ENCODE measurements around the gene MAPKAP1. TPM values are rescaled to one million over a fixed set of nuclear protein-coding genes. Genes with fewer than 3 reads are reported as not detected.

Gene MAPKAP1
- total RNA-seq, 1 donor from 2014 or later, result 56.6 TPM

DNA sequence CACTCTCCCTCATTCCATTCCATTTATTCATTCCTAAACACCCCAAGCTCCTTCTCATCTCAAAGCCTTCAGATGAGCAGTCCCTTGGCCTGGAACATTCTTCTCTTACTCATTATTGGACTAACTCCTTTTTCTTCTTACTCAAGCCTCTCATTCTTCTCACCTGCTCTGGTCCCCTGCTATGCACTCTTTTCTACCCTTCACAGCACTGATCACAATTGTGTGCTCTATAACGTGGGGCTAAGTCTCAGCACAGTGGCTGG lies 212.4 kb downstream of the MAPKAP1 start:
- Histone ChIP-seq H3K4me3 (no peak overlapping the region), H3K79me2 (ENCODE audit: low read depth) (no peaks in the 10 kb centered on the region), H3K4me2 (no peak overlapping the region), H4K20me1 (ENCODE audit: low read depth) (no peaks in the 10 kb centered on the region), H2AFZ (replicated peaks) (no peak overlapping the region), H3F3A (ENCODE audit: low read depth) (no peaks in the 10 kb centered on the region), H3K36me3 (no peaks in the 10 kb centered on the region), H3K9ac (no peak overlapping the region), H3K27ac (no peak overlapping the region), H3K9me3 (ENCODE audit: low read depth) (no peaks in the 10 kb centered on the region), H3K4me1 (peaks cover 8% of the 10 kb centered on the region), H3K27me3 (no peaks in the 10 kb centered on the region)
- Mint-ChIP-seq H3K27me3 (ENCODE audit: insufficient read depth, low read depth) (peaks cover 6% of the 10 kb centered on the region), H3K36me3 (no peaks in the 10 kb centered on the region), H3K4me3 (no peak overlapping the region), H3K4me1 (peaks cover 20% of the 10 kb centered on the region), H3K27ac (no peak overlapping the region), H3K9me3 (no peaks in the 10 kb centered on the region)
- TF ChIP-seq EZH2phosphoT487 (IDR thresholded peaks at IDR 0.05) (no peak), EZH2 (IDR thresholded peaks at IDR 0.05) (no peak)
- TF ChIP-seq, protein P1, sequence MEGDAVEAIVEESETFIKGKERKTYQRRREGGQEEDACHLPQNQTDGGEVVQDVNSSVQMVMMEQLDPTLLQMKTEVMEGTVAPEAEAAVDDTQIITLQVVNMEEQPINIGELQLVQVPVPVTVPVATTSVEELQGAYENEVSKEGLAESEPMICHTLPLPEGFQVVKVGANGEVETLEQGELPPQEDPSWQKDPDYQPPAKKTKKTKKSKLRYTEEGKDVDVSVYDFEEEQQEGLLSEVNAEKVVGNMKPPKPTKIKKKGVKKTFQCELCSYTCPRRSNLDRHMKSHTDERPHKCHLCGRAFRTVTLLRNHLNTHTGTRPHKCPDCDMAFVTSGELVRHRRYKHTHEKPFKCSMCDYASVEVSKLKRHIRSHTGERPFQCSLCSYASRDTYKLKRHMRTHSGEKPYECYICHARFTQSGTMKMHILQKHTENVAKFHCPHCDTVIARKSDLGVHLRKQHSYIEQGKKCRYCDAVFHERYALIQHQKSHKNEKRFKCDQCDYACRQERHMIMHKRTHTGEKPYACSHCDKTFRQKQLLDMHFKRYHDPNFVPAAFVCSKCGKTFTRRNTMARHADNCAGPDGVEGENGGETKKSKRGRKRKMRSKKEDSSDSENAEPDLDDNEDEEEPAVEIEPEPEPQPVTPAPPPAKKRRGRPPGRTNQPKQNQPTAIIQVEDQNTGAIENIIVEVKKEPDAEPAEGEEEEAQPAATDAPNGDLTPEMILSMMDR (IDR thresholded peaks at IDR 0.05), result no peak
- no peak for DNase-seq (ENCODE audit: low spot score)

DNA sequence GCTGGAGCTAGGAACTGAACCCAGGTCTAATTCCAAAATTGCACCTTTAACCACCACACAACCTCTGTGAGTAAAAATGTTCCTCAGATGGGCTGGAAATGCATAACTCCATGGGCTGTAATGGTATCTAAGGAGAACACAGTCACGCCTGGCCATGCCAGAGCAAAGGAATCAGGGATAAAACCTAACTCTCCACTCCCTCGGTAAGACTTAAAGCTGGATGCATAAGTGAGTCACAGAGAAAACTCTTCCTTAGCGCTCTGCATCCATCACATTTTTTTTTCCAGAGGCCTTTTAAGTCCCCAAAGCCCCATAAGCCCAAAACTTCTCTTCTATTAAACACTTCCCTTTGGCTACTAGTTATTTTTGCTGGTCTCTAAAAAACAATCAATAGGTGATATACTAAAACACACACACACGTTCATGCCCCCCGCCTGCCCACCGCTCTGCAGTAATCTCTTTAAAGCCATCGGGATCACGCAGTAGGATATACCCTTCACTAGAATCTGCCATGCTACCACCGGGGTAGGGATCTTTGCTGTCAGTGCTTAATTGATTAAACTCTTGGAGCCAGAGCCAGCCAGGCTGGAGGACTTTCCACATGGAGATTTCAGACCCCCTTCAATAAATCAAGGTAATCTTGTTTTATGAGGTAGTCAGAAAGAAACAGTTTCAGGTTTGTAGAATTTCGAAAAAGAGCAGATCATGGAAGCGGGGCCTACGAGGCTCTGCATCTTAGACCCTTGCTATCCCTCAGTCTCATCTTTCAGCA lies 212.9 kb downstream of the MAPKAP1 start:
- Mint-ChIP-seq H3K4me1 (peaks cover 20% of the 10 kb centered on the region), H3K4me3 (no peak overlapping the region), H3K36me3 (no peaks in the 10 kb centered on the region), H3K27ac (no peak overlapping the region), H3K27me3 (ENCODE audit: insufficient read depth, low read depth) (peaks cover 6% of the 10 kb centered on the region), H3K9me3 (no peaks in the 10 kb centered on the region)
- no peaks in the 10 kb centered on the region for H3F3A ChIP-seq (ENCODE audit: low read depth)
- no peaks in the 10 kb centered on the region for H3K27me3 ChIP-seq
- H4K20me1 ChIP-seq (ENCODE audit: low read depth), result no peaks in the 10 kb centered on the region
- no peak for DNase-seq (ENCODE audit: low spot score)
- no peaks in the 10 kb centered on the region for H3K79me2 ChIP-seq (ENCODE audit: low read depth)
- no peak overlapping the region for H3K4me2 ChIP-seq
- H3K4me3 ChIP-seq, result no peak overlapping the region
- H2AFZ ChIP-seq (replicated peaks), result no peak overlapping the region
- H3K4me1 ChIP-seq, result peaks cover 8% of the 10 kb centered on the region
- no peaks in the 10 kb centered on the region for H3K36me3 ChIP-seq
- H3K27ac ChIP-seq, result no peak overlapping the region
- no peaks in the 10 kb centered on the region for H3K9me3 ChIP-seq (ENCODE audit: low read depth)
- H3K9ac ChIP-seq, result no peak overlapping the region
- TF ChIP-seq, protein P1 (IDR thresholded peaks at IDR 0.05), result no peak
- TF ChIP-seq EZH2phosphoT487 (IDR thresholded peaks at IDR 0.05), result no peak
- TF ChIP-seq EZH2 (IDR thresholded peaks at IDR 0.05), result no peak

DNA sequence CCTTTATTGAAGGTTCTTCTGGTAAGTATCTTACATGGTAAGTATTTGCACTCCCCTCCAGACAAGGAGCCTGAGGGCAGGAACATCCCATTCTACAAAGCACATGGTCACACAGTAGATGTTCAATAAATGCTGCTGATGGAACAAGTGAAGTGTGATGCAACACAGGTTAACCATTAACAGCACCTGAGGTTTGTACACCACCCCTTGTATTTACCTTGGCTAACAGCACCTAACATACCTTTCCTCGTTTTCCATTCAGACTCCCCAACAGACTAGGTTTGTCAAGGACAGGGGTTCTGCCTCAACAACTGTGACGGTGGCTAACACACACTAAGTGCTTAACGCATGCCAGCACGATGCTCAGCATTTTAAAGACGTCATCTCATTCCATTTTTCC lies 213.6 kb downstream of the MAPKAP1 start:
- Mint-ChIP-seq H3K27ac (no peak overlapping the region), H3K4me3 (no peak overlapping the region), H3K36me3 (no peaks in the 10 kb centered on the region), H3K4me1 (peaks cover 20% of the 10 kb centered on the region), H3K9me3 (no peaks in the 10 kb centered on the region), H3K27me3 (ENCODE audit: insufficient read depth, low read depth) (peaks cover 6% of the 10 kb centered on the region)
- Histone ChIP-seq H3K27ac (no peak overlapping the region), H3K36me3 (no peaks in the 10 kb centered on the region), H3K4me3 (no peak overlapping the region), H2AFZ (replicated peaks) (no peak overlapping the region), H3K4me2 (no peak overlapping the region), H3K9me3 (ENCODE audit: low read depth) (no peaks in the 10 kb centered on the region), H3K79me2 (ENCODE audit: low read depth) (no peaks in the 10 kb centered on the region), H3K27me3 (no peaks in the 10 kb centered on the region), H3K9ac (no peak overlapping the region), H3F3A (ENCODE audit: low read depth) (no peaks in the 10 kb centered on the region), H4K20me1 (ENCODE audit: low read depth) (no peaks in the 10 kb centered on the region), H3K4me1 (peaks cover 8% of the 10 kb centered on the region)
- DNase-seq (ENCODE audit: low spot score), result no peak
- TF ChIP-seq, protein P1 (IDR thresholded peaks at IDR 0.05), result no peak
- TF ChIP-seq EZH2phosphoT487 (IDR thresholded peaks at IDR 0.05) (no peak), EZH2 (IDR thresholded peaks at IDR 0.05) (no peak)
